GM18909 (cell line): ENCODE measurements around the gene PAX1.

ENCODE experiments used
- ATAC-seq: cut with Tn5 transposase; IDR thresholded peaks from one replicate; pipeline ENCODE4 v1.9.1; 2021; ENCODE audit warnings: mild to moderate bottlenecking; ENCODE audit not compliant: unreplicated experiment, poor library complexity

The PAX1 gene

GRCh38 chr20:21719592-21720214, 14.2 kb downstream of the PAX1 start:
- ATAC-seq: no peak

DNA sequence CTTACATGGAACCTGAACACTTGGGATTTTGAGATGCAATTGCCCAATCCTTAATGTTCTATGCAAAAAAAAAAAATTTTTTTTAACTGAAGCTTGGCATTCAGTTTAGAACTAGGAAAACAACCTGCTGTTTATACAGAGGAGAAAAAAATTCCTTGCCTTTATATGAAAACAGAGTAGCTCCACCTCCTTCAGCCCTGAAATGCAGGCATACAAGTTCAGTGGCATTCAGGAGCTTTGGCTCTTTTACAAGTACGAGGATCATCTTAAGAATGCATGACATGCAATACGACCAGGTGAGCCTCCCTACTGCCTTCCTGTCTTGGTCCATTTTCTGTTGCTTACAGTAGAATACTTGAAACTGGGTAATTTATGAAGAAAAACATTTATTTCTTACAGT, 20.4 kb downstream of the PAX1 start:
- ATAC-seq: no peak

GRCh38 chr20:21729316-21729715, 23.9 kb downstream of the PAX1 start:
- no peak for ATAC-seq

GRCh38 chr20:21739161-21739560, 33.7 kb downstream of the PAX1 start:
- no peak for ATAC-seq

- no peak for ATAC-seq
These were observed 34.2 kb downstream of the PAX1 start for GRCh38 chr20:21739682-21740081.

- no peak for ATAC-seq
These were observed 35.8 kb downstream of the PAX1 start for GRCh38 chr20:21741266-21741665.

- no peak for ATAC-seq
These were observed 57.2 kb downstream of the PAX1 start for GRCh38 chr20:21762646-21763045.

DNA sequence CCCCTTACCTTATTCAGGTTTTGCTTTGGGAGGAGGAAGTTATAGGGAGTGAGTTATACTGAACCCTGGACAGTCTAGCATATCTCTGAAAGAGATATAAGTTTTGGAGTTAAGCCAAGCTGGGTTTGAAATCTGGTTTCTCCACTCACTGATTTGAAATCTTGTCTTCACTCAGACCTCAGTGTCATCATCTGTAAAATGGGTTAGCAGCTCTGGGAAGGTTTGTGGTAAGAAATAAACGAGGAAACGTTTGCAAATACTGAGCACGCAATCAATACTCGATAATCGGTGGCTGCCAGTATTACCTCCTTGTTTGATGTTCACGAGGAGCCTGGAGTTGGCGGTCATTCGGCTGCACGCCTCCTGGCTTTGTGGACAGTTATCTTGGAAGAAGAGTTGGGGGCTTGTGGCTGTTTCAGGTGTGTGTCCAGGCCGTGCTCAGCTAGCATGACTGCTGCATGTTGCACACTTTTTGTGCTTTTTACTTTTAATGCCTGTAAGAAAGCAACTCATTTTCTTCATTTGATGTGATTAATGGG, 61.8 kb downstream of the PAX1 start:
- no peak for ATAC-seq

- no peak for ATAC-seq
These were observed 62.3 kb downstream of the PAX1 start for GRCh38 chr20:21767739-21768223.
